Posterior vena cava (tissue), 2 donors: ENCODE data around the gene KLHL26. TPM values are rescaled to one million over a fixed set of nuclear protein-coding genes. Genes with fewer than 3 reads are reported as not detected.

Experiments
- DNase-seq: peaks from one replicate; pipeline ENCODE4 v3.0.0-alpha.2; 2020; ENCODE audit warnings: low spot score
- intact Hi-C, 2 donors: fragments of 100-400 bp; cut with DNase I; formaldehyde crosslinking; loops; one replicate each; pipeline versions ENCODE4 v1.14.1 to v1.14.2; 2022 to 2023
- total RNA-seq, 2 donors: library from RNA; stranded (reverse); fragmentation: NEBNext Ultra II Directional; extraction: Animal tissue kit (Norgen Biotek cat#: 25700); gene quantifications; one replicate each; pipeline ENCODE4 v1.2.1, GENCODE V29; 2021
- donor health status: DM: yes; HTN: yes; CAD: no.
- donor health status: DM: yes; HTN: yes; CAD: no.

The KLHL26 gene
- total RNA-seq, 2 donors from 2014 or later: 14.5 to 17.6 TPM

- intact Hi-C loops: no loop called here
Measured at GRCh38 chr19:18637673-18638630, 1.1 kb downstream of the KLHL26 start.

GRCh38 chr19:18639706-18640243, 2.9 kb downstream of the KLHL26 start:
- DNase-seq: no peak
- intact Hi-C loops: no loop called here

More at GRCh38 chr19:18637673-18638630, 1.1 kb downstream of the KLHL26 start:
- no peak for DNase-seq

DNA sequence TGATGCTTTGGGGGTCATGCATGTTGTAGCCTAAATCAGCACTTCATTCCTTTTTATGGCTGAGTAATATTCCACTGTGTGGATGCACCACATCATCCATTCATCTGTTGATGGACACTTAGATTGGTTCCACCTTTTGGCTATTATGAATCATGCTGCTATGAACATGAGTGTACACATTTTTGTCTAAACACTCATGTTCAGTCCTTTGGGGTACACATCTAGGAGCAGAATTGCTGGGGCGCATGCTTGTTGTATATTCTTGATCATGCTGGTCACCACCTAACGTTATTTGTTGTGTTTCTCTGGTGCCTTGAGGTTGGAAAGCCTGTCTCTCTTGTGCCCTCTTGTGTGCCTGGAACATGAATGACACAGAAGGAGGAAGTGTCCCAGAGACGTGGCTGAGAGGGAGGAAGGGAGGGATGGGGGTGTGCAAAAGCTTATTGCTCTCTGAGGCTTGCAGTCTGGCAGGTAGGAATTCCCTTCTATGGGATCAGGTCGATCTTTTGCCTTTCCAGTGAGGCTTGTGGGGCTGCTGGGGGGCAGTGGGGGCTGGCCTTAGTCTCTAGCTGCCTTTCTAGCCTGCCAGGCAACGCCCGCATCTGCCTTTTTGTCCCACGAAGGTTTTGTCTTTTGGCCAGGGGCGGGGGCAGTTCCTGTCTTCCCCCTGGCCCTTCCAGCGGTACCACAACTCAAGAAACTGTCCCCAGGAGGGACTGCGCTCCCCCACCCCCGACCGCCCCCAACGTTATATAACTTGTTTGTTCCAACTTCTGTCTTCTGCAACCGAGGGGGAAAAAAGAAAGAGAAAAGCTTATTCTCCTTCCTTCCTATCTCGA, 7.6 kb downstream of the KLHL26 start:
- intact Hi-C loops: no loop called here
- no peak for DNase-seq

DNA sequence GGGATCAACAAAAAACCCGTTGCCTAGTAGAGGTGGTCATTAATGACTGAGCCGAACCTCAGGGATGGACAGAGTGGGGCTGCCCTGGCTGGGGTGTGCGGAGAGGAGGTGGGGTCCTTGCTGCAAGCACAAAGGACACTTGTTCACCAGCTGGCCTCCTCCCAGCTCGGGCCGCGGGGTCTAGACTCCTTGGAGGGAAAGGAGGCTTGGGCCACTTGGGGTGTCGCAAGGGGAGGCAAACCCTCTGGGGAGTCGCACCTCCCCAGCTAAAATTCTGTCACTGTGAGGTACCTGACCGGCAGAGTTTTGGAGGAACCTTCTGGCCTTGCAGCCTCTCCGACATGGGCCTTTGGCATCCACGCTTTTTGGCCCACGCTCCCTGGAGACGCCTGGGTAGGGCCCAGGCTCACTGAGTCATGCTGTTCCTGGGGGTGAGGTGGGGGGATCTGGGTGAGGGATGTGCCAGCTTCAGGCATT, 8.2 kb downstream of the KLHL26 start:
- intact Hi-C loops: no loop called here
- DNase-seq: no peak

DNA sequence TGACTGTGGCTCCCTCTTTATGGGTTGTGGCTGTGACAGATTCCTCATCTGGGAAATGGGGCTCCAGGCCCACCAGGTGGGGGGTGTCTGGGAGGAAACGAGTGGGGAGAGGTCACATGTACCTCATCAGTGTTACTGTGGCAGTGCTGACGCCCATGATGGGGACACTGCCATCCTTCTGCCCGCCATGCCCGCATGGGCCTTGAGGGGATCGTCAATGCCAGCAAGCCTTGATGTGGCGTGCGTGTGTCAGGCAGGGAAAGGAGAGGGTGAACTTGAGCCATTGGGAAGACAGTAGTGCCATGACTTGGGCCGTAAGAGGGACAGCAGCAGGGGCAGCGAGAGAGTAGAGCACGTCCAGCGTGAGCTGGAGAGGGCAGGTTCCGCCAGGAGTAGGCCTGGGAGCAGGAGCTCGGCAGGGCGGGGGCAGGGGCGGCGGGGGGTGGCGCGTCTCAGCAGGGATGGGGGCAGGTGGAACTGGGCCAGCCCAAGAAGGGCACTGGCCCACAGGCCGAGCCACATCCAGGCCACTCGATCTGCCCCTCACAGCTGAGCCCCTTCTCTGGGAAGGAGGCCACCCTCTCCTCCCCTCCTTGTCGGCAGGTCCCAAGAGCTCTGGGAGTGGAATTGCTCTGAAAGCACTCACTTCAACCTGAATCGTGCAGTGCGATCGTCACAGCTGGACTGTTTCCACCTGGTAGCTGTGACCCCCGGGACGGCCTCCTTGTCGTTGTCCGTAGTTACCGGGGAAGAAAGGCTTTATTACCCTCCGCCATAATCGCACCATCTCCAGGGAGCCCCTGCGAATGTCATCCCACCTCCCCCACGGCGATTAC, 9.9 kb downstream of the KLHL26 start:
- intact Hi-C loops: no loop called here
- no peak for DNase-seq

DNA sequence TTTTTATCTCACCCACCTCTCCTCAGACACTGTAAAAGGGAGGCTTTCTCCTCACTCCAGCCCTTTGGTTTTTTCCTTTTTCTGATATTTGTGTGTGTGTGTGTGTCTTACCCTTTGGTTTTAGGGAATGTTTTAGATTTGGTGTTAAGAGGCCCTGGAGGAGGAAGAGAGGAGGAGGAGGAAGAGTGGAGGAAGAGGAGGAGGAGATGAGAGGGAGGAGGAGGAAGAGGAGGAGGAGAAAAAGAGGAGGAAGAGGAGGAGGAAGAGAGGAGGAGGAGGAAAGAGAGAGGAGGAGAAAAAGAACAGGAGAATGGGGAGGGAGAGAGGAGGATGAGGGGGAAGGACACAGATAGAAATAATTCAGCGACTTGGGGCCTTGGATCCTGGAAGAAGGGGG, 10.5 kb downstream of the KLHL26 start:
- intact Hi-C loops: no loop called here
- no peak for DNase-seq

DNA sequence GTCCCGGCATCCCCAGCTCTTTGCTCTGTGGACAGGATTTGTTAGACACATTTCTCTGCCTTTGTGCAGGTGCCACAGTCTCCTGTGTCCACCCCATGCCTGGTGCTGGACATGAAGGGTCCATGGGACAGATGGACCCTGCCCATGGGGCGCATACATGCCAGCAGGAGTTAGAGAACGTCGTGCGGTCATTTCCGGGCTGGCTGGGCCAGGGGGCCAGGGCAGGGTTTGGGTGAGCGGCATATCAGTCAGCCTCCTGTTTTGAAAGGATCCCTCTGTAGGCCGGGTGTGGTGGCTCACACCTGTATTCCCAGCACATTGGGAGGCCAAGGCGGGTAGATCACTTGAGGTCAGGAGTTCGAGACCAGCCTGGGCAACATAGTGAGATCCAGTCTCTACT, 11.0 kb downstream of the KLHL26 start:
- intact Hi-C loops: no loop called here
- no peak for DNase-seq

GRCh38 chr19:18648973-18649315, 12.1 kb downstream of the KLHL26 start:
- intact Hi-C loops: no loop called here

GRCh38 chr19:18649371-18650020, 12.7 kb downstream of the KLHL26 start:
- DNase-seq: peak; percentile 93
- intact Hi-C loops: no loop called here

More at GRCh38 chr19:18648973-18649315, 12.1 kb downstream of the KLHL26 start:
- DNase-seq: peak; percentile 87

DNA sequence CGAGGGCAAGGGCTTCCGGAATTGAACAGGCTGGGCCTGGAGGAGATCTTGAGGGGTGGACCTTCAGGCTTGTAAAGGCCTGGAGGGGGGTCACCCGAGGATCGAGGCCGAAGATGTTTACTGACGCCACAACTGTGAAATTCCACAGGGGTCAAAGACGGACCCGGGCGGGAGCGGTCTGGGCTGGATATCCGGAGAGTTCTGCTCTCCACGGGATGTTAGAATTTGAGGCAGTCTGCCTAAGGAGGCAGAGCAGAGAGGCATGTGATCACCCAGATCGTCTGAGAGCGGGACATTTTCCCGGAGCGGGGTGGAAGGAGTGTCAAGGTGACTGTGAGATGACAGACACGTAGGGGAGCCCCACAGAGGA, 13.2 kb downstream of the KLHL26 start:
- intact Hi-C loops: no loop called here
- peak; percentile 94 for DNase-seq

GRCh38 chr19:18650468-18651041, 13.7 kb downstream of the KLHL26 start:
- DNase-seq: peak; percentile 98
- intact Hi-C loops: no loop called here

- intact Hi-C loops: no loop called here
- DNase-seq: no peak
Measured at GRCh38 chr19:18651300-18651699, 14.5 kb downstream of the KLHL26 start.

- intact Hi-C loops: no loop called here
- DNase-seq: no peak
Measured at GRCh38 chr19:18651733-18652132, 14.9 kb downstream of the KLHL26 start.

- no peak for DNase-seq
- intact Hi-C loops: no loop called here
Measured at GRCh38 chr19:18653853-18654252, 17.0 kb downstream of the KLHL26 start.

DNA sequence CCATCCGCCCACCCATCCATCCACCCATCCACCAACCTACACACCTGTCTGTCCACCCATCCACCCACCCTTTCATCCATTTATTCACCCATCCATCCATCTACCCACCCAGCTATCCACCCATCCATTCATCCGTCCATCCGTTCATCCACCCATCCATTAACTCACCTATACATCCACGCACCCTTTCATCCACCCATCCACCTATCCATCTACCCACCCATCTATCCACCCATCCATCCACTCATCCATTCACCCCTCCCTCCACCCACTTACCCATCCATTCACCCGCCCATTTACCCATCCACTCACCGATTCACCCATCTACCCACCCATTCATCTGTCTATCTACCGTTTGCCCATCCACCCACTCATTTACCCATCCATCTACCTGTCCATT, 17.6 kb downstream of the KLHL26 start:
- no peak for DNase-seq
- intact Hi-C loops: no loop called here

DNA sequence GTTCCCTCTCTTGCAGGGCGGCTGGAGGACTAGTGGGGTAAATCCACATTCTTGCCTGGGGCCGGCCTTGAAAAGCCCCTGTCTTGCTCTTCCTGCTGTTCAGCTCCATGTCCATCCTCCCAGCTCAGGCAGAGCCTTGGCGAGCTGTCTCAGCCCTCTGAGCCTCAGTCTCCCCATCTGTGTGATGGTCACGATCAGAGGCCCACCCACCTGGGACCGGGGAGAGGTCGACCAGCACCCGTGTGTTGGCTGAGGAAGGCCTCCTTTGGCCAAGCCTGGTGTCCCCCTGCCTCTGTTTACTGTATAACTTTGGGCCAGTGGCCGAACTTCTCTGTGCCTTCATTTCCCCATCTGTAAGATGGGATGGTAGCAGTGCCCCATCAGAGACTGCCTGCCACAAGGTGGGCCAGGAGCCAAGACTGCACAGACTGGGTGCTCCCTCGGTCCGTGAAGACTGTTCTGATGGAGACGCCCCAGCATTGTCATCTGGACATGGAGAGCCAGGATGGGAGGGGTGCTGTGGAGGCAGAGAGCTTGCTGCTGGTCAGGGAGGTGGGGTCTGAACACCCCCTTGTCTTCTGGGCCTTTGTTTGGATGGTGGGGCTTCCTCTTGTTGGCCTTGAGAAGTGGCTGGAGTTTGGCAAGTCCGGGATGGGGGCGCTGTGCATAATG, 18.5 kb downstream of the KLHL26 start:
- intact Hi-C loops: no loop called here
- DNase-seq: no peak

- intact Hi-C loops: no loop called here
Measured at GRCh38 chr19:18656337-18657086, 19.7 kb downstream of the KLHL26 start.

More at GRCh38 chr19:18656337-18657086, 19.7 kb downstream of the KLHL26 start:
- DNase-seq: no peak
